ENCODE results near the gene PPAT.
"Not testable (repeated sequence)": the region's sequence is repeated elsewhere in the genome, so short reads cannot be mapped to it uniquely, and the experiment has no call there.

PPAT gene

GRCh38 chr4:56371426-56372220, 63.8 kb downstream of the PPAT start:
- no peak for DNase-seq

- no peak for DNase-seq
Measured at GRCh38 chr4:56370377-56370776, 65.0 kb downstream of the PPAT start.

GRCh38 chr4:56362981-56363380, 72.4 kb downstream of the PPAT start:
- DNase-seq, result not testable (repeated sequence)

- DNase-seq, result no peak
Measured at GRCh38 chr4:56360071-56360470, 75.3 kb downstream of the PPAT start.

- no peak for DNase-seq
Measured at GRCh38 chr4:56356650-56357049, 78.8 kb downstream of the PPAT start.

GRCh38 chr4:56348576-56348975, 86.8 kb downstream of the PPAT start:
- DNase-seq, result no peak

GRCh38 chr4:56345458-56345857, 90.0 kb downstream of the PPAT start:
- DNase-seq, result no peak

All from 8988T (cell line).